ENCODE data around the gene SMIM11.
"Not testable (repeated sequence)": the region's sequence is repeated elsewhere in the genome, so short reads cannot be mapped to it uniquely, and the experiment has no call there.

The SMIM11 gene

DNA sequence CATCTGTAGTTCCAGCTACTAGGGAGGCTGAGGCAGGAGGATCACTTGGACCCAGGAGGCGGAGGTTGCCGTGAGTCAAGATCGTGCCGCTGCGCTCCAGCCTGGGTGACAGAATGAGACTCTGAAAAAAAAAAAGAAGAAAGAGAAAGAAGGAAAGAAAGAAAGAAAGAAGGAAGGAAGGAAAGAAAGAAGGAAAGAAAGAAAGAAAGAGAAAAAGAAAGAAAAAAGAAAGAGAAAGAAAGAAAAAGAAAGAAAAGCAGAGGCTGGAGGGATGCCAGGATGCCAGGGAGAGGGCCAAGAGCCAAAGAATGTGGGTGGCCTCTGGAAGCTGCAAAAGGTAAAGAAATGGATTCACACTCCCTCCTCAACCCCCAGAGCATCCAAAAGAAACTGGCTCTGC, 19.7 kb upstream of the SMIM11 start:
- DNase-seq (ENCODE audit: low read depth) = no peak

DNA sequence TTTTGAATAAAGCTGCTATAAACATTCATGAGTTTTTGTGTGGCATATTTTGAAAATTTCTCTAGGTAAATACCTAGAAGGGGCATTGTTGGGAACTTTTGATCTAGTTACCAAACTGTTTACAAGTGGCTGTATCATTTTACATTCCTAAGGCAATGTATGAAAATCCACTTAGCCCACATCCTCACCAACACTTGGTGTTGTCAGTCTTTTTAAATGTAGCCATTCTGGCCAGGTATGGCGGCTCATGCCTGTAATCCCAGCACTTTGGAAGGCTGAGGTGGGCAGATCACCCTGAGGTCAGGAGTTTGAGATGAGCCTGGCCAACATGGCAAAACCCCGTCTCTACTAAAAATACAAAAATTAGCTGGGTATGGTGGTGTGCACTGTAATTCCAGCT, 17.4 kb upstream of the SMIM11 start:
- no peak for DNase-seq (ENCODE audit: low read depth)

DNA sequence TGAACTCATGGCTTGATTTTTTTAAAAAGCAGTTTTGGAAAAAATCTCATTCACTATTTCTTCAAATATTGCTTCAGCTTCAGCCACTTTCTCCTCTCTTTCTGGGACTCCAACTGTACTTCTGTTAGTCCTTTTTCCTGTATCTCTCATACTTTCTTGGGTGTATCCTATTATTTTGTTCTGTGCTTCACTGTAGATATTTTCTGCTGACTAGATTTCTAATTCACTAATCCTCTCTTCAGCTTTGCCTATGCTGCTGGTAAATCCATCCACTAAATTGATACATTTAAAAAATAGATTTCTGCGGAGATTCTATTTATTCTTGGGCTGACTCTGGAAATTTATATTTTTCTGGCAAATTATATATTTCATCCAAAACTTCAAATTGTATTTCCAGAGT, 16.4 kb upstream of the SMIM11 start:
- DNase-seq (ENCODE audit: low read depth) = no peak

DNA sequence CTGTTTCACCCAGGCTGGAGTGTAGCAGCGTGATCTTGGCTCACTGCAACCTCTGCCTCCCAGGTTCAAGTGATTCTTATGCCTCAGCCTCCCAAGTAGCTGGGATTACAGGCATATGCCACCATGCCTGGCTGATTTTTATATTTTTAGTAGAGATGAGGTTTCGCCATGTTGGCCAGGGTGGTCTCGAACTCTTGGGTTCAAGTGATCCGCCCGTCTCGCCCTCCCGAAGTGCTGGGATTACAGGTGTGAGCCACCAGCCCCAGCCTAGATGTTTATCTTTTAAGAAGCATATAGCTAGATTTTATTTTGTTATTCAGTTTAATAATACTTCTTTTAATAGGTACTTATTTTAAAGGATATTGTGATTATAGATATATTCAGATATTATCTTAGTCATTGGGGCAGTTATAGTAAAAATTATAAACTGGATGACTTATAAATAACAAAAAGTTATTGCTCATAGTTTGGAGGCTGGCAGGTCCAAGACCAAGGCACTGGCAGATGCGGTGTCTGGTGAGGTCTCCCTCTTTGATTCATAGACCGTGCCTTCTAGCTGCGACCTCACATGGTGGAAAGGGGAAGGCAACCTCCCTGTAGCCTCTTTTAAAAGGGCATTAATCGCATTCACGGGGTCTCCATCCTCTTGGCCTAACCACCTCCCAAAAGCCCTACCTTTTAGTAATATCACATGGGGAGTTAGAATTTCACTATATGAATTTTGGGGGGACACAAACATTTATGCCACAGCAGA, 14.6 kb upstream of the SMIM11 start:
- no peak for DNase-seq (ENCODE audit: low read depth)

DNA sequence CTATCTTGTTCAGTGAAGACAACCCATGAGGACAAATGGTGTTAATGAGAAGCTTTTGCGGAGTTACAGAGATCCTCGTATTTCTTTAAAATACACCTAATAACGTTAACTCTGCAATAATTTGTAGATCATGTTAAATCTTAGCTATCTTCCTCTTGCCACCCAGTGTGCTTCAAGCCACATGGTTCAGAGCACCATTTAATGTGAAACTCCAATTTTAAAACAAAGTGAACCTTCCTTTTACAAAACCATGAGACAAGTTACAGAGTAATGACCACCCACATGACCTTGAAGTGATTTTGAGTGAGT, 13.2 kb upstream of the SMIM11 start:
- DNase-seq (ENCODE audit: low read depth) = no peak

DNA sequence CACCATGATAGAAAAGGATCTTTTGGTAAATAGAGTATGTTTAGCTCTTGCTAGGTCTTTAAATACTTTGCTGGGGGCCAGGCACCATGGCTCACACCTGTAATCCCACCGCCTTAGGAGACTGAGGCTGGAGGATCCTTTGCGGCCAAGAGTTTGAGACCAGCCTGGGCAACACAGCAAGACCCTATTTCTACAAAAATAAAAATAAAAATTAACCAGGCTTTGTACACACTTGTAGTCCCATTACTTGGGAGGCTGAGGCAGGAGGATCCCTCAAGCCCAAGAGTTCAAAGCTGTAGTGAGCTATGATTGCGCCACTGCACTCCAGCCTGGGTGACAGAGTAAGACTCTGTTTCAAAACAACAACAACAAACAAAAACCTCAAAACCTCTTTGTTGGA, 12.6 kb upstream of the SMIM11 start:
- no peak for DNase-seq (ENCODE audit: low read depth)

DNA sequence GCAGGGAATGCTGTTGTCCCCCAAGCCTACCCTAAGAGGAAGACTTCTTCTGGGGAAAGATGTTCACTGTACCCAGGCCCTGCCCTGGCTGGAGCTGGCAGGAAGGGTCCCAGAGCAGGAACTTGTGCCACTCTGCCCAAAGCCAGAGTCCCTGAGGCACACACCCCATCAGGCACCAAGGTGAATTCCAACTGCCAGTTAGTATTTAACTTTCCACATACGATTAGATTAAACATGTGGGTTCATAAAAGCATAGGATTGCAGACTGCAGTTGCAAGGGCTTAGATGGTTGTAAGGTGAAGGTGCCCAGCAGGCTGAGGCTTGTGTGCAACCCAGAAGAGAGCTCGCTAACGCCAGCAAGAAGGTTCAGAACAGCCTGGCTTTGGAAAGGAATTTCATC, 11.6 kb upstream of the SMIM11 start, which contains the start of gene KCNE2:
KCNE2 (plus strand) TSS at position 274 of the 400 bp plus-strand sequence. CDS start 6,473 bp downstream, outside the sequence.
- no peak for DNase-seq (ENCODE audit: low read depth)

DNA sequence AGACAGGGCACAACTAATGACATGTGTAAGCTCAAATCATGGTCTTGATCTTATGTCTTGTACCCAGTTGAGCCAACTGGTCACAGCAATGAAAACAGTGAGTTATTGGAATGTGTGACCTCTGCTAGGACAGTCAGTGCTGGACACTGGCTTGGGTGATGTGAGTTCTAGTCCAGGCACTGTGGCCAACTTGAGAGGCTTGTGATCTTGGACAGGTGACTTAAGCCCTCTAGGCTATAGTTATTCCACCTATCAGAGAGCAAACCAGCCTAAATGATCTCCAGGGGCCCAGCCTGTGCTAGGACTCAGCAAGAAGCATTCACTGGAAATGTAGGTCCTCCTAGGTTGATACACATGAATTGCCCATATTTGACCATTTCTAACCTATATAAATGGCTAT, 10.4 kb upstream of the SMIM11 start:
- no peak for DNase-seq (ENCODE audit: low read depth)

DNA sequence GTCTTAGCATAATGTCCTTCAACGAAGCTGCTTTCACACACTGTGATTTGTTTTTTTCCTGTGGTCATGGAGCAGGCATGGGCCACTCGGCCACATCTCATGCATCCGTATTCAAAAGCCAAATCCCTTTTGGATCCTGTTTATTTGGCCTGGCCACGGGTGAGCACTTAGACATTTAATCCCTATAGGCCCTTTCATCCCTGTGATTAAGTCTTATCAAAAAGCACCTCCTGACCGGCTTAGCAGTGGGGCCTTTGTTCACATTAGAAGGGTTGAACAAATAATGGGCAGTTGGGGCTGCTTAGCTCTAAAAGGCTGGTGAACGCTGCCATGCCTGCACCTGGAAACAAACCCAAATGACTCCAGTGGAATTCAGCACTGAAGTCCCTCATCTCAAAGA, 9.5 kb upstream of the SMIM11 start:
- no peak for DNase-seq (ENCODE audit: low read depth)

DNA sequence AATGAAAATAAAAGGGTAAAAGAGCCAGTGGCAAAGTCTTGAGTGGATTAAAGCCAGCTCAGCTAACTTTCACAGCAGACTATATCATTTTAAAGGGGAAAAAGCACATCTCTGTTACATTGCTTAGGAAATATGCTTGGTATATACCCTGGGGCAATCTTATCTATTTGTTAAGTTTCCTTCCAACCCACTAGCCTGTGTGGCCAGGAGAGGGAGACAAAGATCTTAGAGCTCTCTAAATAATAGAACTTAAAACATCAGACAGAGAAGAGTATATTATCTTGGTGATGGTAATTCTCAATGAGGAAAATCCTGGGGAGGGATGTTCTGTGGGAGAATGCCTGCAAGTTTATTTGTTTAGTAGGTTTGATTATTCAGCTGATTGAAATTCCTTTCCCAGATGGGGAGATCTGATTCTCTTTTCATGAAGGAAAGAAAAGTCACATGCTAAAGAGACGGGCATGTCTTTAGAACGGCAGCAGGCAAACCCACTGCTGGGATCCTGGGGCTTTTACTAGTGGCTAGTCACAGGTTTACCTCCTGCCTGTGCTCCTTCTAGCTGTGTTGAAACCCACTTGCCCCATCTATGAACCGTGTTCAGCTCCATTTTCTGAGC, 7.9 kb upstream of the SMIM11 start:
- no peak for DNase-seq (ENCODE audit: low read depth)

DNA sequence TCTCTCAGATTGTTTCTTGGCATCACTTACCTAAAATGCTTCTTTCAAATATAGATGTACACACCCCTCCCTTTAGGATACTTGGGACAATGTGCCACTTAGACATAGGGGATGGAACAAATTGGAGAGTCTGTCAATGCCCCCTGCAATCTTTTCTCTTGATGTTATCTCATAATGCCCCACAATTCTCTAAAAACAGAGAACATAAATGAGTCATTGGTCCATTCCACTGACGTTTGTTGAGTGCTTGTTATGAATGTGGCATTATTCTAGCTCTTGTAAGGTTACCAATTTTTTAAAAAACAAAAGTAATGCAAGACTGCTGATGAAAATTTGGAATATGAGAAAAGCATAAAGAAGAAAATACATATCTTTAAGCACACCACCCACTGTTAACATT, 5.6 kb upstream of the SMIM11 start:
- DNase-seq (ENCODE audit: low read depth) = no peak

DNA sequence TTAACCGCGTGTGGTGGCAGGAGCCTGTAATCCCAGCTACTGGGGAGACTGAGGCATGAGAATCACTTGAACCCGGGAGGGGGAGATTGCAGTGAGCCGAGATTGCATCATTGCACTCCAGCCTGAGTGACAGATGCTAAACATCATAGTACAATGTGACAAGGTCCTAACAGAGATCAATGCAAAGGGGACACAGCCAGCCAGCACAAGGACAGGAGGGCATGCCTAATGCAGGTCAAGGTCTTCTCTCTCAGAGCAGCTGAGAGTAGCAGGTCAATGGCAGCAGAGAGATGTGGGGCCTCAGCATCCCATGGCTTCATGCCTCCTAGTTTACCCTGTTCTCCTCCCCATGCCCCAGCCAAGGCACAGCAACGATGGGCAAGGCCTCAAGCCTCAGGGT, 3.0 kb upstream of the SMIM11 start:
- DNase-seq (ENCODE audit: low read depth) = no peak

DNA sequence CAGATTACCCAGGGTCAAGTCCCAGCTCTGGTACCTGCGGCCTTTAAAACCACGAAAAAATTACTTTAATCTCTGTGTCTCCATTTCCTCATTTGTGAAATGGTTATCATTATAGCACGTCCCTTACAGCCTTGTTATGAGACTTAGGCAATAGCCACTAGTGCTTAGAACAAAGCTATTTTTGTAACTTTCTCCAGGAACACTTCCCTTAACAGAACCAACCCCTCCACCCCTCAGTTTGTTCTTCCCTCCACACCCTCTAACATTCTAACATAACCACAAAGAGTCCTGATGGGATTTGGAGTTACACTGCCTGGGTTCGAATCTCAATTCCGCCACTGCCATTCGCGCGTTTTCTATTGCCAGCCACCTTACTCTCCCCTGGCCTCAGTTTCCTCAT, 845 bp upstream of the SMIM11 start:
- DNase-seq (ENCODE audit: low read depth) = not testable (repeated sequence)

DNA sequence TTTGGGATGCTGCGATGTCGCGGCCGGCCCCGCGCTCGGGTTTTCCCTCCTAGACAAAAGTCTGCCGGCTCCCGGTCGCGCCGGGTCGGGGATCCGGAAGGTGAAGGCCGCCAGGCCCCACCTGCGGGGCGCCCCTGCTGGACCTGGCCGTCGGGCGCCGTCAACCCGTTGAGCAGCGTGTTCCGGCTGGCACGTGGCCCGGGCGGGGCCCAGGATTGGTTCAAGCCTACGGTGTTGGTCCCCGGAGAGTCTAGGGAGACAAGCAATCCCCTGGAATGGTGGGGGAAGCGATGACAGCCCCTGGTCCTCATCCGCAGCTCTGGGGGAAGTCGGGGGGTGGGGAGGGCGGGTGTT, 289 bp downstream of the SMIM11 start:
- not testable (repeated sequence) for DNase-seq (ENCODE audit: low read depth)

DNA sequence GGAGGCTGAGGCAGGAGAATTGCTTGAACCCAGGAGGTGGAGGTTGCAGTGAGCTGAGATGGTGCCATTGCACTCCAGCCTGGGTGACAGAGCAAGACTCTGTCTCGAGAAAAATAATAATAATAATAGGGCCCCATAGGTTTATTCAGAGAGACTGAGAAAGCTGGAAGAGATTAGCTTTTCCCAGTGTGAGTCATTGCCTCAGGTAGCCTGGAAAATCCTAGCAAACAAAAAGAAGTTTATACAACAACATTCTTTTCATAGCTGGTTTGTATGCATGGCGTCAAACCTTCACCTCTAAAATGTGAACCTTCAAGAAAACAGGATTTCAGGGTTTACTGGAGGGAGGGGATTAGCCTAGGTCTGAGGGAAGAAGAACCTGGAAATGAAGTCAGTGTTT, 7.8 kb downstream of the SMIM11 start:
- DNase-seq (ENCODE audit: low read depth) = not testable (repeated sequence)

DNA sequence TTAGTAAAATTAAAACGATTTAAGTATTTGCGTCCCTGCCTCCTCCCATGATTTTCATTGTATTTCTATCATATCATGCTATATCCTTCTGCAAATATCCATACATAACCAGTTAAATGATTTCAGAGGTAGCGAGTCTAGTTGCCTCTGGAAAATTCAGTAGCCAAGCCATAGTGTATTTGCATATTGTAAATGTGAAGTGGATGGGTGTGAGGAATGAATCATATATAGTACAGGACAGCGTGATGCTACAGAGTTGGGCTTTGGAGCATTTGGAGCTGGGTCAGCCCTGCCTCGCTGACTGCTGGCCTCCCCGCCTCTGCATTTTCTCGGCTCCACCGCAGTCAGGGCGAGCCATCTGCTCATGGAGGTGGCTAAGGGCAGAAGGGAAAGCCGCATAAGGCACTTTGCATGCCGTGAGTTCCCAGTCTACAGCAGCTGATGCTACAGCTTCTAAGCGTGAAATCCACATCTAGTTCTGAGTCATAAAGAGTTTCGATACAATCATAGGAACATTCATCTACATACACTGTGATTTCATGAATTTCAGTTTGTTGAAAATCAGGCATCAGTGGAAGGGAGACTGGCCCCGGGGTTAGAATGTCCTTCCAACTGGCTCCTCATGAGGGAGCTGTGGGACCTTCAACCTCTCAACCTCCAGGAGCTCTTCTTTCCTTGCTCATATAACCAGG, 8.6 kb downstream of the SMIM11 start:
- not testable (repeated sequence) for DNase-seq (ENCODE audit: low read depth)

DNA sequence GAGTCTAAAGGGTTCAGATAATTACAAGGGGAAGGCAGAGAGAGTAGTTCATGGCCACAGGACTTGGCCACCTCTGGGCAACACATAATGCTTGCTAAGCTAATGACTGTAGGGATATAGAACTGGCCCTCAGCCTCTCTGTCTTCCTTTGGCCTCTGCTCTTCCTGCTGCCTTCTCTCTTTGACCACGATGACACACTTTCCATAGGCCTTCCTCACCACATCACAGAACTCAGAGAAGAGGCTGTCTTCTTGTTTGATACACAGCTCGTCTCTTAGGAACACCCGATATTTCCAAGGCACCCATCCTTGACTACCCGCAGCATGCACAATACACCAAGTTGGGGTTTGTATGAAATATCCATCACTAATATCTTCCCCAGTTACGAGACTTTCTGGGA, 25.2 kb downstream of the SMIM11 start:
- not testable (repeated sequence) for DNase-seq (ENCODE audit: low read depth)

DNA sequence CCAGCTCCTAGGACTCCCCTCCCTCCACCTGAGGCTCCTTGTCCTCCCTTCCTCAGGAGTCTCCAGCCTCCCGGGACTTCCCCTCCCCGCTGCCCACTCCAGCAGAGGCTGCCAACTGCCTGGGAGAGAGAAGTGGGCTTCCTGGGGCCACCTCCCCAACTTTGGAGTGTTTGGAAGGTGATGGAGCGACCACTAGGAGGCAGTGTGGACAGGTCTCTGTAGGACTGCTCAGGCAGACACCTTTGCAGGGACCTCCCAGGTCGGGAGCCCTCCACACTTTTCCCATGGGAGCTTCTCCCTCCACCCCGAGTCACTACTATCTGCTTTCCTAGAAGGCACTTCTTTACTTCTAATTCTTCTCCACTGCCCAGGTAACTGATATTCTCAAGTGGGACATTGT, 29.4 kb downstream of the SMIM11 start:
- not testable (repeated sequence) for DNase-seq (ENCODE audit: low read depth)

DNA sequence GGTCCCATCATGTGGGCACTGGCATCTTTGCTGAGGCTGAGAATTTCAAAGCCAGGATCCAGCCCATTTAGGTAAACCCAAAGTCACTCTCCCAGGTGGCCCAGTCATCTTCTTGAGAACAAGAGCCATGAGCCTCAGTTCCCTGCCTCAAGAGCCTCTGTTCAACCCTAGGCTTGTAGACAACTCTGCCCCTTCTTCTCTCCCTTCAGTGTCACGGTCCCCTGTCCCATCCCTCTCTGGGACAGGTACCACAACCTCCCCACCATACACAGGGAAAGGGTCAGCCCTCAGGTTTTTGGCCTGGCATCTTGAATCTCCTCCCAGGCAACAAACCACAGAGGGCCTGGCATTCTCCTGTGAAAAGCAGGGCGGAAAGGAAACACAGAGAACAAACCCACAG, 30.4 kb downstream of the SMIM11 start:
- not testable (repeated sequence) for DNase-seq (ENCODE audit: low read depth)

DNA sequence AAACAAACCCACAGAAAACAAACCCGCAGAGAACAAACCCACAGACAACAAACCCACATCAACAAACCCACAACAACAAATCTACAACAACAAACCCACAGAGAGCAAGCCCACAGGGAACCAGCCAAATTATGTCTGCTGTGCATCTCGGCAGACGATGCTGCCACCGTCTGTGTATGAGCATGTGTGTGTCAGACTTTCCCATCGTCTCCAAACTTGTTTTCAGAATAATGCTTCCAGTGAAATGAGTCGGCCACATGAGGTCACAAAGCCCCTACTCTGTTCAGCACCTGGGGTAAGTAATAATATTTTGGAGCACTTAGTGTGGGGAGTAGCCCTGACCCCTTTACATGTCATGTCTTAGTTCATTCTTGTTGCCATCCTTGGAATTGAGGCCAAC, 30.8 kb downstream of the SMIM11 start:
- not testable (repeated sequence) for DNase-seq (ENCODE audit: low read depth)

DNA sequence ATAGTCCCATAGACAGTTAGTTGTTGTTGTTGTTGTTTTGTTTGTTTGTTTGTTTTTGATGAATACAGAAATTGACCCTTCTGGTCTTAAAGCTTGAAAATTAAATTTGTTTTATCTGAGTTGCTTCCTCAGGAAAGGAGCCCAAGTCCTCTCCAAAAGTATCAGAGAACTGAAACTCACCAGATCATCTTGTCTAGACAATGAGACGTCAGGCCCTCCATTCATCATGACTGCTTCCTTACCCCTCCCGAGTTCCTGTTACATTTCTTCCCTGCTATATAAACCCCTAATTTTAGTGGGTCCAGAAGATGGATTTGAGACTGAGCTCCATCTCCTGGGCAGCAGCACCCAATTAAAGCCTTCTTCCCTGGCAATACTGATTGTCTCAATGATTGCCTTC, 31.4 kb downstream of the SMIM11 start:
- DNase-seq (ENCODE audit: low read depth) = not testable (repeated sequence)

DNA sequence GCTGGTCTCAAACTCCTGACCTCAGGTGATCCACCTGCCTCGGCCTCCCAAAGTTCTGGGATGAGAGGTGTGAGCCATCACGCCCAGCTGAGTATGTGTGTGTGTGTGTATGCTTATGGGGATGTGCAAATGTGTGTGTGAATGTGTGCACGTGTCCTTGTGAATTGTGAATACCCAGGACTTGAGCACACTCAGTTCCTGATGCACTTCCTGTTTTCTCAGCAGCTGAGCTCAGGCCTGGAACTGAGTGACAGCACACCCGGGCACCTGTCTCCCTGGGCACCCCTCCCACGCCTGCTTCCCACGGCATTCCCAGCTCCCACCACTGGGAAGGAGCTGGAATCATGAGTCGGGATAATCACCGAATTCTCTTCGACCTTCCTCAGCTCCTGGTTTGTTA, 32.0 kb downstream of the SMIM11 start:
- DNase-seq (ENCODE audit: low read depth) = not testable (repeated sequence)

DNA sequence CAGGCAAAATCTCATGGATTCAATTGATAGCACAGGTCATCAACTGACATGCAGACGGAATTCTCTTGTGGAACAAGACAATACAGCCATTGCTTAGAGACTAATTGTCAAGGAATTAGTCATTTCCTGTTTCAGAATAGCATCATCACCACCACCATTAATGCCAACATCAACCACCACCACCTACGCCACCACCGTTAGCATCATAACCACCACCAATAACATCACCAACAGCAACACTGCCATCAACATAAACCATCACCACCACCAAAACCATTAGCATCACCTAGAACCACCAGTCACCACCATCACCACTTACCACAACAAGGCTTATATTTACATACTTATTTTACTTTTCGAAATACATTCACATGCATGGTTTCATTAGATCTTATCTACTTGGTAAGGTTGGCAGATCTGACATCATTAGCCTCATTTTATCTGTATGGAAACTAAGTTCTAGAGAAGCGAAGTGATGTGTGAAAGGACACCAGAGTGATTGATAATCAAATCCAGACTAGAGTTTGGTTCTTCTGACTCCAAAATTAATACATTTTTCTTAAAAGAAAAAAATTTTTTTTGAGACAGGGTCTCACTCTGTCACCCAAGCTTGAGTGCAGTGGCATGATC, 42.3 kb downstream of the SMIM11 start:
- DNase-seq (ENCODE audit: low read depth) = not testable (repeated sequence)
